ENCODE data around the gene TNIP3. TPM values are rescaled to one million over a fixed set of nuclear protein-coding genes. Genes with fewer than 3 reads are reported as not detected.

TNIP3 gene
- 0.36 and 0.94 TPM in 2 replicates for total RNA-seq

GRCh38 chr4:121164291-121164690 lies at the start of gene TNIP3:
TNIP3 (minus strand) TSS chr4:121164321; CDS start chr4:121164125, 196 bp downstream.

Other genes starting within 250 kb of the TNIP3 start
- gene PRDM5, start 241.6 kb downstream of the TNIP3 start, total RNA-seq: 5.7 and 6.5 TPM in 2 replicates
- gene NDNF, start 91.8 kb downstream of the TNIP3 start, total RNA-seq: not detected in 2 replicates
- gene QRFPR, start 216.7 kb upstream of the TNIP3 start, total RNA-seq: not detected in 2 replicates

All from endothelial cell of coronary artery (primary cell).